ENCODE measurements around the gene SIGLEC11. TPM values are rescaled to one million over a fixed set of nuclear protein-coding genes. Genes with fewer than 3 reads are reported as not detected.

Gene SIGLEC11
- total and polyA plus RNA-seq, 2 of the 13 experiments (the other 11 are each of a cell fraction or from before 2014, with no cell fraction given): not detected

DNA sequence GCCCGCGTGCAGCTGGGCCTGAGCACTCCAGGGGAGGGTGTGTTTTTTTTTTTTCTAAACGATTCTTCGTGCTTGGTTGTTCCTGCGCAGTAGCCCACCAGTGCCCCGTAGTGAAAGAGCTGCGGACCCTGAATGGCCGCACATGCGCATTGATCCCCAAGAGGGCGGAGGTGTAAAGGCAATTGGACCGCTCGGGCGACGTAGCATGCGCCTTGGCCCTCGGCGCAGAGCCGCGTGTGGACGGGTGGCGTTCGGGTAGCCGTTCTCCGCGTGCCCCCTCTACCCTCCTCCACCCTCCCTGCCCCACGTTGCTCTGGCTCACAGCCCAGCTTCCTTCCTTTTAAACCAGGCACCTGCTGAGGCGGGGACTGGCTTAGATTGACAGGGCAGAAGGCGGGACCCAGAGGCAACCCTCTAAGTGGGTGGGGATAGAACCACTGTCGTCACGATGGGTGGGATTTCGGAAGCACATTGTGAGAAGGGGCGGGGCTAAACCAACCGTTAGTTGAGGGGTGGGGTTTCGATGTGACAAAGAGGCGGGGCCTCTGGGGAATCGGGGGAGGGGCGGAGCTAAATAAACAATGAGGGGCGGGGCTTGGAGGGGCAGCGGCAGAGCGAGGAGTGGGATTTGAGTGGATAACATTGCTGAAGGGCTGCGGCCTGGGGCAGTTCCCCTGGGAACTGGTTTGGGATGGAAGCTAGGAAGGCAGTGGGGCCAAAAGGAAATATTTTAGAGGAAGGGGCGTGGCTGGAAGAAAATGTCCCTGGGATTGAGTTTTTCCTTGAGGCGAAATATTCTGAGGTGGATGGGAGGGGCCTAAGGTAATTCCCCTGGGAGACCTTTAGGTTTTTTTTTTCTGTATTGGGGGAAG, 31.1 kb downstream of the SIGLEC11 start (continued):
- peak; percentile 65 for TF ChIP-seq RBM22 (optimal IDR thresholded peaks at IDR 0.05; ENCODE audit: low read length)
- peak; percentile 20; the same call in 1 of the 2 replicates for TF ChIP-seq MEIS2 (CRISPR knock-in tag; IDR thresholded peaks at IDR 0.05)
- TF ChIP-seq, protein P1, sequence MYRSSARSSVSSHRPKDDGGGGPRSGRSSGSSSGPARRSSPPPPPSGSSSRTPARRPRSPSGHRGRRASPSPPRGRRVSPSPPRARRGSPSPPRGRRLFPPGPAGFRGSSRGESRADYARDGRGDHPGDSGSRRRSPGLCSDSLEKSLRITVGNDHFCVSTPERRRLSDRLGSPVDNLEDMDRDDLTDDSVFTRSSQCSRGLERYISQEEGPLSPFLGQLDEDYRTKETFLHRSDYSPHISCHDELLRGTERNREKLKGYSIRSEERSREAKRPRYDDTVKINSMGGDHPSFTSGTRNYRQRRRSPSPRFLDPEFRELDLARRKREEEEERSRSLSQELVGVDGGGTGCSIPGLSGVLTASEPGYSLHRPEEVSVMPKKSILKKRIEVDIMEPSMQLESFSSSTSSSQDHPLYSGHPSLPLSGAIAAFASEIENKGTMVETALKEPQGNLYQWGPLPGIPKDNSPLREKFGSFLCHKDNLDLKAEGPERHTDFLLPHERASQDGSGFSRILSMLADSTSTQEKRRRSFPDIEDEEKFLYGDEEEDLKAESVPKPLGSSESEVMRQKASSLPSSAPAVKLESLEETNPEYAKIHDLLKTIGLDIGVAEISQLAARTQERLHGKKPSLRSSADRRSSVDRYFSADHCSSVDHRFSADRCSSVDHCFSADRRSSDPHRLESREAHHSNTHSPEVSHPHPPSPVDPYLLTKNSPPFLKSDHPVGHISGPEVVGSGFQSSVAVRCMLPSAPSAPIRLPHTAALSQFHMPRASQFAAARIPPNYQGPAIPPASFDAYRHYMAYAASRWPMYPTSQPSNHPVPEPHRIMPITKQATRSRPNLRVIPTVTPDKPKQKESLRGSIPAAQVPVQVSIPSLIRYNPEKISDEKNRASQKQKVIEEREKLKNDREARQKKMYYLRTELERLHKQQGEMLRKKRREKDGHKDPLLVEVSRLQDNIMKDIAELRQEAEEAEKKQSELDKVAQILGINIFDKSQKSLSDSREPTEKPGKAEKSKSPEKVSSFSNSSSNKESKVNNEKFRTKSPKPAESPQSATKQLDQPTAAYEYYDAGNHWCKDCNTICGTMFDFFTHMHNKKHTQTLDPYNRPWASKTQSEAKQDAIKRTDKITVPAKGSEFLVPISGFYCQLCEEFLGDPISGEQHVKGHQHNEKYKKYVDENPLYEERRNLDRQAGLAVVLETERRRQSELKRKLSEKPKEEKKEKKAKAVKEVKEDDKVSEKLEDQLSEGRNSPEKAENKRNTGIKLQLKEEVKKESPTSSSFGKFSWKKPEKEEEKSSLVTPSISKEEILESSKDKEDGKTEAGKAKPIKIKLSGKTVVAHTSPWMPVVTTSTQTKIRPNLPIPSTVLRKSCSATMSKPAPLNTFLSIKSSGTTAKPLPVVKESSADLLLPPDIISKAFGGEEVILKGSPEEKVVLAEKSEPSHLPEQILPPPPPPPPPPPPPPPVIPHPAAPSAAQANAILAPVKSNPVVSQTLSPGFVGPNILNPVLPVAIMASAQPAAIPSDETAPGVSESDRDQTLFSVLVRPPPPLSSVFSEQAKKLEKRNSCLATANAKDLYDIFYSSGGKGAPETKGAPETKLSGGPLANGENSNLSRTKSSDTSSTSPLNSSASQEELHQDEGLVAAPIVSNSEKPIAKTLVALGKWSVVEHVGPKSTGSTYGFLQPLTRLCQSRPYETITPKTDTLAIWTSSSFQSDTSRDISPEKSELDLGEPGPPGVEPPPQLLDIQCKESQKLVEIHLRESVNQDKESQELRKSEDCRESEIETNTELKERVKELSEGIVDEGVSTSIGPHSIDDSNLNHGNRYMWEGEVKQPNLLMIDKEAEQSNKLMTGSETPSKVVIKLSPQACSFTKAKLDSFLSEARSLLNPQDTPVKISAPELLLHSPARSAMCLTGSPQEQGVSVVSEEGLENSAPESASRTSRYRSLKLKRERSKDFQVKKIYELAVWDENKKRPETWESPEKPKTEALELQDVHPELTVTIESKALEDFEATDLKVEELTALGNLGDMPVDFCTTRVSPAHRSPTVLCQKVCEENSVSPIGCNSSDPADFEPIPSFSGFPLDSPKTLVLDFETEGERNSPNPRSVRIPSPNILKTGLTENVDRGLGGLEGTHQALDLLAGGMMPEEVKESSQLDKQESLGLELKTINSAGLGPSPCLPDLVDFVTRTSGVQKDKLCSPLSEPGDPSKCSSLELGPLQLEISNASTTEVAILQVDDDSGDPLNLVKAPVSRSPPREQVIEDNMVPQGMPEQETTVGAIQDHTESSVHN (CRISPR knock-in tag; IDR thresholded peaks at IDR 0.05): no peak
- TF ChIP-seq ZSCAN9 (CRISPR knock-in tag; IDR thresholded peaks at IDR 0.05; ENCODE audit: borderline replicate concordance): peak; percentile 39
- TF ChIP-seq ZBTB1 (CRISPR knock-in tag; IDR thresholded peaks at IDR 0.05; ENCODE audit: borderline replicate concordance): no peak
- no peak for TF ChIP-seq SYNCRIP (IDR thresholded peaks at IDR 0.05; ENCODE audit: insufficient read depth, low read depth, low read length)
- peak; percentile 33; the same call in 1 of the 2 replicates for TF ChIP-seq ZNF441 (CRISPR knock-in tag; IDR thresholded peaks at IDR 0.05; ENCODE audit: borderline replicate concordance)
- TF ChIP-seq ZNF761 (CRISPR knock-in tag; conservative IDR thresholded peaks at IDR 0.05): 0 out of 2 replicates have a peak, but pooled peaks have one; percentile 20
- TF ChIP-seq HIVEP1 (CRISPR knock-in tag; IDR thresholded peaks at IDR 0.05): peak; percentile 91
- peak; percentile 48 for TF ChIP-seq IKZF4 (CRISPR knock-in tag; IDR thresholded peaks at IDR 0.05; ENCODE audit: borderline replicate concordance, low read depth, not compliant biosample characterization)
- TF ChIP-seq JUN (CRISPR knock-in tag; IDR thresholded peaks at IDR 0.05): no peak
- no peak for TF ChIP-seq ZNF713 (CRISPR knock-in tag; IDR thresholded peaks at IDR 0.05)
- TF ChIP-seq, protein P2, sequence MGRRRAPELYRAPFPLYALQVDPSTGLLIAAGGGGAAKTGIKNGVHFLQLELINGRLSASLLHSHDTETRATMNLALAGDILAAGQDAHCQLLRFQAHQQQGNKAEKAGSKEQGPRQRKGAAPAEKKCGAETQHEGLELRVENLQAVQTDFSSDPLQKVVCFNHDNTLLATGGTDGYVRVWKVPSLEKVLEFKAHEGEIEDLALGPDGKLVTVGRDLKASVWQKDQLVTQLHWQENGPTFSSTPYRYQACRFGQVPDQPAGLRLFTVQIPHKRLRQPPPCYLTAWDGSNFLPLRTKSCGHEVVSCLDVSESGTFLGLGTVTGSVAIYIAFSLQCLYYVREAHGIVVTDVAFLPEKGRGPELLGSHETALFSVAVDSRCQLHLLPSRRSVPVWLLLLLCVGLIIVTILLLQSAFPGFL (CRISPR knock-in tag; IDR thresholded peaks at IDR 0.05): no peak
- TF ChIP-seq, protein P3, sequence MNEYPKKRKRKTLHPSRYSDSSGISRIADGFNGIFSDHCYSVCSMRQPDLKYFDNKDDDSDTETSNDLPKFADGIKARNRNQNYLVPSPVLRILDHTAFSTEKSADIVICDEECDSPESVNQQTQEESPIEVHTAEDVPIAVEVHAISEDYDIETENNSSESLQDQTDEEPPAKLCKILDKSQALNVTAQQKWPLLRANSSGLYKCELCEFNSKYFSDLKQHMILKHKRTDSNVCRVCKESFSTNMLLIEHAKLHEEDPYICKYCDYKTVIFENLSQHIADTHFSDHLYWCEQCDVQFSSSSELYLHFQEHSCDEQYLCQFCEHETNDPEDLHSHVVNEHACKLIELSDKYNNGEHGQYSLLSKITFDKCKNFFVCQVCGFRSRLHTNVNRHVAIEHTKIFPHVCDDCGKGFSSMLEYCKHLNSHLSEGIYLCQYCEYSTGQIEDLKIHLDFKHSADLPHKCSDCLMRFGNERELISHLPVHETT (CRISPR knock-in tag; conservative IDR thresholded peaks at IDR 0.05): no peak; the same call in 1 of the 2 replicates
- TF ChIP-seq HNRNPK (IDR thresholded peaks at IDR 0.05; ENCODE audit: low read depth, low read length, poor library complexity, severe bottlenecking): peak; percentile 93
